ENCODE results near the gene GET4. TPM values are rescaled to one million over a fixed set of nuclear protein-coding genes. Genes with fewer than 3 reads are reported as not detected.
"Not testable (repeated sequence)": the region's sequence is repeated elsewhere in the genome, so short reads cannot be mapped to it uniquely, and the experiment has no call there.

The GET4 gene
- polyA plus RNA-seq, 1 of the 3 experiments (the other 2 are of a cell fraction): 63.1 TPM

GRCh38 chr7:871900-872537, 4.3 kb upstream of the GET4 start:
- ChIA-PET CTCF (interaction anchor here (0.8 to 6.4 kb wide), 22 partner anchors 12 to 550 kb away, joined by 3 to 123 read pairs (median 10); partner anchors contain the start of gene SUN1), POLR2A (no interaction called here)
- Histone ChIP-seq H3F3A (replicated peaks; ENCODE audit: insufficient read depth) (peaks cover 46% of the 10 kb centered on the region), H3K79me2 (ENCODE audit: insufficient read depth) (peaks cover 8% of the 10 kb centered on the region; the same call in 1 of the 2 replicates), H2AFZ (ENCODE audit: low read depth) (no peak overlapping the region), H3K27ac (ENCODE audit: low read depth in 2 of 2, low read length in 1 of 2) (no peak overlapping the region; a peak in 1 of 4 replicates), H3K4me1 (ENCODE audit: control insufficient read depth in 1 of 2, insufficient read depth in 2 of 2, low read depth in 1 of 2, low read length in 1 of 2) (peaks cover 0 to 28% of the 10 kb centered on the region in 2 experiments; a peak in 2 of 4 replicates), H3K9ac (no peak overlapping the region), H3K36me3 (replicated peaks in 1 of 2; ENCODE audit: control insufficient read depth in 1 of 2, insufficient read depth in 2 of 2, low read length in 1 of 2) (peaks cover 47 to 58% of the 10 kb centered on the region in 2 experiments), H3K4me3 (ENCODE audit: low read depth in 2 of 2, low read length in 1 of 2) (no peak overlapping the region), H4K20me1 (ENCODE audit: insufficient read depth) (no peaks in the 10 kb centered on the region), H3K27me3 (ENCODE audit: insufficient read depth) (no peaks in the 10 kb centered on the region), H3K4me2 (no peak overlapping the region), H3K9me3 (no peaks in the 10 kb centered on the region), H3K9me2 (no peaks in the 10 kb centered on the region)
- 92% methylated on average over 14 of the region's 14 CpGs for WGBS (ENCODE audit: low lambda C conversion rate)
- no peak for DNase-seq
- TF ChIP-seq MXI1 (IDR thresholded peaks at IDR 0.05; ENCODE audit: low read depth, low read length): no peak
- TF ChIP-seq SIN3A (IDR thresholded peaks at IDR 0.05; ENCODE audit: borderline replicate concordance, low read depth, low read length): no peak
- TF ChIP-seq RAD21 (IDR thresholded peaks at IDR 0.05; ENCODE audit: low read length): no peak
- no peak for TF ChIP-seq SMC3 (IDR thresholded peaks at IDR 0.05; ENCODE audit: low read depth, low read length)
- TF ChIP-seq USF1 (IDR thresholded peaks at IDR 0.05; ENCODE audit: borderline replicate concordance, low read depth): no peak
- no peak for TF ChIP-seq YY1 (IDR thresholded peaks at IDR 0.05; ENCODE audit: low read depth)
- no peak for TF ChIP-seq ELF1 (IDR thresholded peaks at IDR 0.05)
- TF ChIP-seq ZBTB33 (IDR thresholded peaks at IDR 0.05; ENCODE audit: borderline replicate concordance, low read depth): no peak
- no peak for TF ChIP-seq EZH2phosphoT487 (IDR thresholded peaks at IDR 0.05; ENCODE audit: borderline replicate concordance, low read depth)
- TF ChIP-seq PBX3 (IDR thresholded peaks at IDR 0.05): no peak
- no peak for TF ChIP-seq MAX (IDR thresholded peaks at IDR 0.05; ENCODE audit: low read depth)
- no peak for TF ChIP-seq RCOR1 (IDR thresholded peaks at IDR 0.05; ENCODE audit: low read length)
- no peak for TF ChIP-seq GABPA (IDR thresholded peaks at IDR 0.05; ENCODE audit: low read depth)
- TF ChIP-seq NFIC (IDR thresholded peaks at IDR 0.05; ENCODE audit: borderline replicate concordance): no peak
- no peak for TF ChIP-seq CHD2 (IDR thresholded peaks at IDR 0.05; ENCODE audit: low read length, partially characterized antibody)
- TF ChIP-seq TAF1 (IDR thresholded peaks at IDR 0.05; ENCODE audit: borderline replicate concordance, low read depth, low read length): no peak
- TF ChIP-seq NRF1 (IDR thresholded peaks at IDR 0.05; ENCODE audit: low read depth, low read length): no peak

GRCh38 chr7:872685-873084, 3.7 kb upstream of the GET4 start:
- H3K9me3 ChIP-seq; H3K4me2 ChIP-seq; H4K20me1 ChIP-seq (ENCODE audit: insufficient read depth); H3K9ac ChIP-seq; H2AFZ ChIP-seq (ENCODE audit: low read depth); H3K27me3 ChIP-seq (ENCODE audit: insufficient read depth); POLR2A ChIA-PET; H3K9me2 ChIP-seq; H3K4me3 ChIP-seq (ENCODE audit: low read depth in 2 of 2, low read length in 1 of 2); DNase-seq: not testable (repeated sequence)
- peak overlapping the region in 1 of 2 experiments; percentile 3; a peak in 1 of 4 replicates for H3K27ac ChIP-seq (ENCODE audit: low read depth in 2 of 2, low read length in 1 of 2)
- H3F3A ChIP-seq (replicated peaks; ENCODE audit: insufficient read depth): peaks cover 46% of the 10 kb centered on the region
- CTCF ChIA-PET: interaction anchor here (0.6 to 6.4 kb wide), 34 partner anchors 11 to 555 kb away, joined by 3 to 123 read pairs (median 6); partner anchors contain the start of gene SUN1
- peaks cover 0 to 21% of the 10 kb centered on the region in 2 experiments; a peak in 2 of 4 replicates for H3K4me1 ChIP-seq (ENCODE audit: control insufficient read depth in 1 of 2, insufficient read depth in 2 of 2, low read depth in 1 of 2, low read length in 1 of 2)
- peaks cover 42 to 52% of the 10 kb centered on the region in 2 experiments for H3K36me3 ChIP-seq (replicated peaks in 1 of 2; ENCODE audit: control insufficient read depth in 1 of 2, insufficient read depth in 2 of 2, low read length in 1 of 2)
- H3K79me2 ChIP-seq (ENCODE audit: insufficient read depth): peaks cover 13% of the 10 kb centered on the region; the same call in 1 of the 2 replicates
- 85% methylated on average over 19 of the region's 19 CpGs for WGBS (ENCODE audit: low lambda C conversion rate)
